H9 (cell line): ENCODE measurements around the gene HMGCLL1. TPM values are rescaled to one million over a fixed set of nuclear protein-coding genes. Genes with fewer than 3 reads are reported as not detected.

ENCODE experiments used
- DNase-seq: peaks from one replicate; pipeline ENCODE4 v3.0.0-alpha.2; 2017
- H2AFZ ChIP-seq: one replicate; pipeline ENCODE4 v1.6.1; 2013; ENCODE audit warnings: mild to moderate bottlenecking, low read length, control low read depth, moderate library complexity
- H2AK5ac ChIP-seq: 2 replicates; pipeline ENCODE4 v1.6.1; 2013; ENCODE audit warnings: low read length, control low read depth, mixed read lengths; ENCODE audit not compliant: insufficient read length
- H2BK120ac ChIP-seq: one replicate; pipeline ENCODE4 v1.6.1; 2013; ENCODE audit warnings: low read depth, mild to moderate bottlenecking, low read length, control low read depth, inconsistent platforms; ENCODE audit not compliant: poor library complexity, severe bottlenecking
- H2BK12ac ChIP-seq: 2 replicates; pipeline ENCODE4 v1.6.1; 2013; ENCODE audit warnings: low read length, control low read depth, mixed read lengths, low read depth; ENCODE audit not compliant: insufficient read length
- H2BK15ac ChIP-seq: 2 replicates; pipeline ENCODE4 v1.6.1; 2013; ENCODE audit warnings: low read depth, low read length, control low read depth
- H2BK20ac ChIP-seq: one replicate; pipeline ENCODE4 v1.6.1; 2013; ENCODE audit warnings: low read depth, mild to moderate bottlenecking, low read length, control low read depth, inconsistent platforms; ENCODE audit not compliant: poor library complexity, severe bottlenecking
- H2BK5ac ChIP-seq: 2 replicates; pipeline ENCODE4 v1.6.1; 2013; ENCODE audit warnings: low read length, control low read depth, mixed read lengths; ENCODE audit not compliant: insufficient read length
- H3K14ac ChIP-seq: 2 replicates; pipeline ENCODE4 v1.6.1; 2013; ENCODE audit warnings: low read length, control low read depth; ENCODE audit not compliant: insufficient read depth
- H3K18ac ChIP-seq: 2 replicates; pipeline ENCODE4 v1.6.1; 2013; ENCODE audit warnings: low read depth, mild to moderate bottlenecking, mixed read lengths, low read length, control low read depth; ENCODE audit not compliant: insufficient read length
- H3K23ac ChIP-seq: 2 replicates; pipeline ENCODE4 v1.6.1; 2013; ENCODE audit warnings: low read length, control low read depth, mixed read lengths, low read depth; ENCODE audit not compliant: insufficient read length
- H3K23me2 ChIP-seq: 2 replicates; pipeline ENCODE4 v1.6.1; 2013; ENCODE audit warnings: low read depth, mild to moderate bottlenecking, mixed read lengths, low read length, control low read depth; ENCODE audit not compliant: insufficient read length, poor library complexity, severe bottlenecking
- H3K27ac ChIP-seq: 2 replicates; pipeline ENCODE4 v1.5.1; 2013; ENCODE audit warnings: low read length, control low read depth, mixed read lengths, low read depth; ENCODE audit not compliant: insufficient read length
- H3K27me3 ChIP-seq: 2 replicates; pipeline ENCODE4 v1.6.1; 2013; ENCODE audit warnings: low read length, control low read depth, inconsistent platforms; ENCODE audit not compliant: insufficient read depth
- H3K4ac ChIP-seq: 2 replicates; pipeline ENCODE4 v1.6.1; 2013; ENCODE audit warnings: low read depth, mild to moderate bottlenecking, control low read depth, inconsistent platforms, low read length, moderate library complexity
- H3K4me1 ChIP-seq: 2 replicates; pipeline ENCODE4 v1.6.1; 2013; ENCODE audit warnings: low read length, control low read depth, inconsistent platforms; ENCODE audit not compliant: insufficient read depth
- H3K4me2 ChIP-seq: 2 replicates; pipeline ENCODE4 v1.6.1; 2013; ENCODE audit warnings: low read length, control low read depth, mixed read lengths; ENCODE audit not compliant: insufficient read length, insufficient read depth
- H3K56ac ChIP-seq: 2 replicates; pipeline ENCODE4 v1.6.1; 2013; ENCODE audit warnings: low read depth, mild to moderate bottlenecking, mixed read lengths, low read length, control low read depth; ENCODE audit not compliant: insufficient read length
- H3K79me1 ChIP-seq: 2 replicates; pipeline ENCODE4 v1.6.1; 2013; ENCODE audit warnings: low read depth, mild to moderate bottlenecking, moderate library complexity, low read length, control low read depth, inconsistent platforms; ENCODE audit not compliant: insufficient read depth, poor library complexity, severe bottlenecking
- H3K79me2 ChIP-seq: 2 replicates; pipeline ENCODE4 v1.6.1; 2013; ENCODE audit warnings: low read length, control low read depth, inconsistent platforms; ENCODE audit not compliant: insufficient read depth
- H3K9ac ChIP-seq: 2 replicates; pipeline ENCODE4 v1.6.1; 2013; ENCODE audit warnings: low read length, control low read depth, mixed read lengths; ENCODE audit not compliant: insufficient read length; ENCODE audit errors: extremely low read depth
- H3K9me3 ChIP-seq: one replicate; pipeline ENCODE4 v1.6.1; 2013; ENCODE audit warnings: low read depth, low read length, inconsistent platforms; ENCODE audit not compliant: control insufficient read depth
- H3T11ph ChIP-seq: one replicate; pipeline ENCODE4 v1.6.1; 2013; ENCODE audit warnings: mild to moderate bottlenecking, low read length, control low read depth, inconsistent platforms
- H4K20me1 ChIP-seq: one replicate; pipeline ENCODE4 v1.6.1; 2013; ENCODE audit not compliant: control insufficient read depth, insufficient read length, insufficient read depth
- H4K5ac ChIP-seq: 2 replicates; pipeline ENCODE4 v1.6.1; 2013; ENCODE audit warnings: low read depth, mild to moderate bottlenecking, mixed read lengths, low read length, control low read depth; ENCODE audit not compliant: insufficient read length
- H4K8ac ChIP-seq: replicated peaks from 2 replicates; pipeline ENCODE4 v1.6.1; 2013; ENCODE audit warnings: low read length, control low read depth, mixed read lengths, low read depth; ENCODE audit not compliant: insufficient read length
- H4K91ac ChIP-seq: 2 replicates; pipeline ENCODE4 v1.6.1; 2013; ENCODE audit warnings: low read depth, mild to moderate bottlenecking, moderate library complexity, mixed read lengths, low read length, control low read depth; ENCODE audit not compliant: insufficient read length
- H3K27ac Mint-ChIP-seq, 3 experiments: 2 replicates in 2 of 3; 3 replicates in 1 of 3; pipeline ENCODE4 v1.8.0; 2020 to 2021; ENCODE audit warnings: mixed read lengths in 3 of 3, mild to moderate bottlenecking in 1 of 3, moderate library complexity in 1 of 3
- H3K27me3 Mint-ChIP-seq: 2 replicates; pipeline ENCODE4 v1.8.0; 2021; ENCODE audit warnings: low read depth, mild to moderate bottlenecking, moderate library complexity, mixed read lengths
- H3K36me3 Mint-ChIP-seq, 3 experiments: 2 replicates in 2 of 3; 3 replicates in 1 of 3; pipeline ENCODE4 v1.8.0; 2020 to 2021; ENCODE audit warnings: low read depth in 3 of 3, mixed read lengths in 3 of 3; ENCODE audit not compliant: insufficient read depth in 1 of 3
- H3K4me1 Mint-ChIP-seq, 2 experiments: 2 replicates each; pipeline ENCODE4 v1.8.0; 2020; ENCODE audit warnings: mixed read lengths in 2 of 2
- H3K4me3 Mint-ChIP-seq, 2 experiments: 2 replicates in 1 of 2; 3 replicates in 1 of 2; pipeline ENCODE4 v1.8.0; 2020 to 2021; ENCODE audit warnings: mild to moderate bottlenecking in 2 of 2, mixed read lengths in 2 of 2, moderate library complexity in 1 of 2
- H3K9me3 Mint-ChIP-seq, 2 experiments: 2 replicates in 1 of 2; 3 replicates in 1 of 2; pipeline ENCODE4 v1.8.0; 2020; ENCODE audit warnings: mild to moderate bottlenecking in 2 of 2, mixed read lengths in 2 of 2, moderate library complexity in 1 of 2
- WGBS: extraction: QIAGEN DNeasy Blood & Tissue Kit; methylation state at CpG from one replicate; pipeline ENCODE4 v1.1.7; 2013; ENCODE audit warnings: missing lambda C conversion rate, low lambda C conversion rate, mixed read lengths; ENCODE audit not compliant: insufficient read length; ENCODE audit errors: extremely low coverage; 5-methylcytosine and 5-hydroxymethylcytosine counted together
- total RNA-seq: library from RNA; stranded (reverse); gene quantifications from 2 replicates; pipeline ENCODE4 v1.2.1, GENCODE V29; 2021
- TF ChIP-seq, protein P1 (sequence below): fragments of 200-600 bp; sonication (generic); conservative IDR thresholded peaks from 3 replicates; pipeline ENCODE4 v1.8.0; 2021; ENCODE audit warnings: antibody characterized with exemption, mild to moderate bottlenecking

The HMGCLL1 gene
- total RNA-seq, 1 experiment from 2014 or later, result 0.24 TPM

DNA sequence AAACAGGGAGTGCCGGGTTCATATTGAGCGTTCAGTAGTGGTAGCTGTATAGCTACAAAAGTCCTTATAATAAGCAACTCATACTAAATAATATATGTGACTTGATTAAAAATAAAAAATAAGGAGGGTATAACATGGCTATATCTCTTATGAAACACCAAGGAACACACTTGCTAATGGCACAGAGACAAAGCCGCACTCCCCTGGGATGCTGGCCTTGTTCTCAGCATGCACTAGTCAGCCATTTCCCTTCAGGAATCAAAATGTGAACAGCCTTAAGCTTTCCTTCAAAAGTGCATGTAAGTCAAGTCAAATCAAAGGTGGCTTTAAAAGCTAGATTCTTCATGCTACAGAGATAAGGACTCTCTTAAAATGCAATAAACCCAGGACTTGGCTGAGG, 9.4 kb downstream of the HMGCLL1 start:
- TF ChIP-seq, protein P1, sequence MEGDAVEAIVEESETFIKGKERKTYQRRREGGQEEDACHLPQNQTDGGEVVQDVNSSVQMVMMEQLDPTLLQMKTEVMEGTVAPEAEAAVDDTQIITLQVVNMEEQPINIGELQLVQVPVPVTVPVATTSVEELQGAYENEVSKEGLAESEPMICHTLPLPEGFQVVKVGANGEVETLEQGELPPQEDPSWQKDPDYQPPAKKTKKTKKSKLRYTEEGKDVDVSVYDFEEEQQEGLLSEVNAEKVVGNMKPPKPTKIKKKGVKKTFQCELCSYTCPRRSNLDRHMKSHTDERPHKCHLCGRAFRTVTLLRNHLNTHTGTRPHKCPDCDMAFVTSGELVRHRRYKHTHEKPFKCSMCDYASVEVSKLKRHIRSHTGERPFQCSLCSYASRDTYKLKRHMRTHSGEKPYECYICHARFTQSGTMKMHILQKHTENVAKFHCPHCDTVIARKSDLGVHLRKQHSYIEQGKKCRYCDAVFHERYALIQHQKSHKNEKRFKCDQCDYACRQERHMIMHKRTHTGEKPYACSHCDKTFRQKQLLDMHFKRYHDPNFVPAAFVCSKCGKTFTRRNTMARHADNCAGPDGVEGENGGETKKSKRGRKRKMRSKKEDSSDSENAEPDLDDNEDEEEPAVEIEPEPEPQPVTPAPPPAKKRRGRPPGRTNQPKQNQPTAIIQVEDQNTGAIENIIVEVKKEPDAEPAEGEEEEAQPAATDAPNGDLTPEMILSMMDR, result no peak
- H3K27me3 ChIP-seq, result no peaks in the 10 kb centered on the region
- no peaks in the 10 kb centered on the region for H3K27me3 Mint-ChIP-seq
- H3K14ac ChIP-seq, result no peak overlapping the region
- no peak overlapping the region for H3K56ac ChIP-seq
- no peak overlapping the region for H3K4me3 Mint-ChIP-seq
- no peaks in the 10 kb centered on the region for H3K4me1 ChIP-seq
- no peak overlapping the region for H2BK120ac ChIP-seq
- H2BK12ac ChIP-seq, result no peak overlapping the region
- no peak overlapping the region for H3K9ac ChIP-seq
- no peak overlapping the region for H4K91ac ChIP-seq
- DNase-seq, result no peak
- H3K23me2 ChIP-seq, result no peaks in the 10 kb centered on the region
- no peak overlapping the region for H2BK20ac ChIP-seq
- H3K4me2 ChIP-seq, result no peak overlapping the region
- H3K36me3 Mint-ChIP-seq, result peaks cover 3 to 10% (median 3%) of the 10 kb centered on the region in 3 experiments; a peak in 4 of 7 replicates
- no peak overlapping the region for H3K23ac ChIP-seq
- no peaks in the 10 kb centered on the region for H3K79me1 ChIP-seq
- no peak overlapping the region for H4K8ac ChIP-seq
- H3T11ph ChIP-seq, result no peak overlapping the region
- H3K9me3 Mint-ChIP-seq, result peaks cover 8 to 10% of the 10 kb centered on the region in 2 experiments
- H3K4ac ChIP-seq, result no peak overlapping the region
- H3K18ac ChIP-seq, result no peak overlapping the region
- H4K5ac ChIP-seq, result no peak overlapping the region
- no peak overlapping the region for H2AK5ac ChIP-seq
- H3K27ac Mint-ChIP-seq, result no peak overlapping the region
- no peak overlapping the region for H2BK15ac ChIP-seq
- no CpG with 5 or more reads among the region's 3 CpGs for WGBS
- H2BK5ac ChIP-seq, result no peak overlapping the region
- H3K4me1 Mint-ChIP-seq, result peaks cover 4 to 5% of the 10 kb centered on the region in 2 experiments; a peak in 3 of 4 replicates
- no peaks in the 10 kb centered on the region for H3K9me3 ChIP-seq
- no peak overlapping the region for H2AFZ ChIP-seq
- H3K79me2 ChIP-seq, result no peaks in the 10 kb centered on the region
- no peak overlapping the region for H3K27ac ChIP-seq
- no peaks in the 10 kb centered on the region for H4K20me1 ChIP-seq
